GM12878 (cell line): ENCODE measurements around the gene MICAL3. TPM values are rescaled to one million over a fixed set of nuclear protein-coding genes. Genes with fewer than 3 reads are reported as not detected.

Experiments
- ATAC-seq: fragments of 200-7000 bp; cut with Tn5 transposase; 3 replicates; pipeline ENCODE4 v1.9.1; 2020; ENCODE audit warnings: mild to moderate bottlenecking, moderate library complexity
- BruUV-seq: library from RNA; stranded (reverse); fragments of 400-500 nt; replicated peaks from 2 replicates; lab custom pipeline; 2021; lab: Mats Ljungman, UMichigan
- CTCF ChIA-PET: fragments of 300-600 bp; sonication (Branson Sonifier 250); formaldehyde crosslinking; extraction: SDS; loops from one replicate; lab custom pipeline; 2021; ENCODE audit warnings: inconsistent platforms; lab: Yijun Ruan, JAX
- POLR2A ChIA-PET: fragments of 350-600 bp; formaldehyde crosslinking; extraction: SDS; loops from one replicate; lab custom pipeline; 2021; ENCODE audit warnings: inconsistent platforms; lab: Charles Lee
- RAD21 ChIA-PET: fragments of 300-600 bp; sonication (Branson Sonifier 250); formaldehyde crosslinking; loops from one replicate; lab custom pipeline; 2023; ENCODE audit warnings: antibody characterized with exemption; ENCODE audit not compliant: unreplicated experiment; lab: Charles Lee
- SMC1A ChIA-PET: fragments of 300-600 bp; sonication (Branson Sonifier 250); formaldehyde crosslinking; loops from one replicate; lab custom pipeline; 2023; ENCODE audit not compliant: unreplicated experiment, uncharacterized antibody; lab: Charles Lee
- DNase-seq: peaks from one replicate; pipeline ENCODE4 v3.0.0-alpha.2; 2011; ENCODE audit warnings: low read depth, low spot score
- FAIRE-seq: peaks from 3 replicates; lab custom pipeline; 2011; peaks lifted over from hg19 to GRCh38; lab: Jason Lieb, UNC
- H2AFZ ChIP-seq: 2 replicates; pipeline ENCODE4 v1.6.0; 2011; ENCODE audit warnings: low read depth, low read length, control low read depth; ENCODE audit not compliant: control insufficient read depth
- H3K27ac ChIP-seq: 2 replicates; pipeline ENCODE4 v1.5.1; 2011; ENCODE audit warnings: control low read depth; ENCODE audit not compliant: control insufficient read depth, insufficient read depth
- H3K27me3 ChIP-seq, 2 experiments: replicated peaks in 1 of 2; 2 replicates each; pipeline versions ENCODE4 v1.6.0 to v1.6.1; 2011; ENCODE audit warnings: low read length in 1 of 2; ENCODE audit not compliant: control insufficient read depth in 2 of 2, insufficient read depth in 2 of 2
- H3K36me3 ChIP-seq, 2 experiments: 2 replicates each; pipeline ENCODE4 v1.5.1; 2011; ENCODE audit warnings: low read length in 1 of 2; ENCODE audit not compliant: control insufficient read depth in 2 of 2, insufficient read depth in 2 of 2
- H3K4me1 ChIP-seq: 2 replicates; pipeline ENCODE4 v1.6.1; 2011; ENCODE audit warnings: mild to moderate bottlenecking, low read length, moderate library complexity, mixed read lengths; ENCODE audit not compliant: control insufficient read depth, insufficient read depth
- H3K4me2 ChIP-seq: 2 replicates; pipeline ENCODE4 v1.6.0; 2011; ENCODE audit warnings: control low read depth; ENCODE audit not compliant: control insufficient read depth, insufficient read depth
- H3K4me3 ChIP-seq: fragments of 200-600 bp; sonication (generic); 2 replicates; pipeline ENCODE4 v1.5.1; 2016
- H3K79me2 ChIP-seq: 2 replicates; pipeline ENCODE4 v1.6.0; 2011; ENCODE audit warnings: low read length; ENCODE audit not compliant: control insufficient read depth, insufficient read depth
- H3K9ac ChIP-seq: 2 replicates; pipeline ENCODE4 v1.8.0; 2011; ENCODE audit warnings: low read length, control low read depth, mixed read lengths; ENCODE audit not compliant: control insufficient read depth, insufficient read depth
- H3K9me3 ChIP-seq: replicated peaks from 3 replicates; pipeline ENCODE4 v1.5.1; 2011; ENCODE audit warnings: mild to moderate bottlenecking, low read length; ENCODE audit not compliant: control insufficient read depth, insufficient read depth
- H4K20me1 ChIP-seq: 2 replicates; pipeline ENCODE4 v1.6.0; 2011; ENCODE audit not compliant: control insufficient read depth, insufficient read depth
- CHD4 ChIP-seq: fragments of 200-600 bp; sonication (generic); IDR thresholded peaks from 2 replicates; pipeline ENCODE4 v1.6.1; 2016; ENCODE audit warnings: mild to moderate bottlenecking
- EGR1 ChIP-seq, 2 experiments: IDR thresholded peaks; 1 replicate in 1 of 2; 2 replicates in 1 of 2; pipeline ENCODE4 v1.6.1; 2011 to 2012; ENCODE audit warnings: low read depth in 2 of 2, low read length in 2 of 2, borderline replicate concordance in 1 of 2, mild to moderate bottlenecking in 1 of 2, moderate library complexity in 1 of 2
- FOXM1 ChIP-seq: IDR thresholded peaks from 2 replicates; pipeline ENCODE4 v1.6.1; 2012; ENCODE audit warnings: low read depth, mild to moderate bottlenecking, inconsistent platforms, low read length, moderate library complexity
- NR2C2 ChIP-seq: IDR thresholded peaks from 2 replicates; pipeline ENCODE4 v1.6.1; 2011; ENCODE audit warnings: borderline replicate concordance, low read depth; ENCODE audit not compliant: control insufficient read depth, insufficient read length
- SMAD5 ChIP-seq: IDR thresholded peaks from 2 replicates; pipeline ENCODE4 v1.6.1; 2016; ENCODE audit warnings: antibody characterized with exemption, low read depth
- ZNF207 ChIP-seq: fragments of 450-650 bp; IDR thresholded peaks from 2 replicates; pipeline ENCODE4 v1.6.1; 2014; ENCODE audit warnings: antibody characterized with exemption, mild to moderate bottlenecking, borderline replicate concordance
- ZNF622 ChIP-seq: fragments of 450-650 bp; IDR thresholded peaks from 2 replicates; pipeline ENCODE4 v1.6.1; 2017; ENCODE audit warnings: mild to moderate bottlenecking, inconsistent platforms
- WGBS: methylation state at CpG from one replicate; pipeline ENCODE4 v1.1.6; 2016; ENCODE audit warnings: low lambda C conversion rate; ENCODE audit not compliant: insufficient replicate concordance, insufficient coverage; ENCODE audit errors: missing lambda C conversion rate; 5-methylcytosine and 5-hydroxymethylcytosine counted together
- in situ Hi-C: fragments of 300-500 bp; cut with MboI; formaldehyde crosslinking; loops from 9 replicates; pipeline ENCODE4 v1.14.3; 2018; ENCODE audit warnings: mixed read lengths
- intact Hi-C: fragments of 100-400 bp; cut with micrococcal nuclease; formaldehyde crosslinking; loops from one replicate; pipeline ENCODE4 v1.14.2; 2022; ENCODE audit not compliant: unreplicated experiment
- polyA plus RNA-seq, 11 experiments: library from polyadenylated mRNA; depleted of rRNA in 4 of 11; unstranded in 6 of 11; stranded (reverse) in 5 of 11; fragments of >200 nt; fragmentation: Nextera tagmentation in 4 of 11; fragmentation: Illumina TruSeq in 1 of 11; extraction: Ambion mirVana in 4 of 11; extraction: Trizol in 1 of 11; gene quantifications; 1 replicate in 1 of 11; 2 replicates in 10 of 11; pipeline versions ENCODE4 v1.2.1 to v1.2.3, GENCODE V29; 2011 to 2016; ENCODE audit warnings: inconsistent platforms in 2 of 11, missing spikeins in 2 of 11, low read depth in 1 of 11
- total RNA-seq, 4 experiments: library from RNA; depleted of rRNA in 3 of 4; stranded (reverse); fragments of >200 nt in 3 of 4; fragmentation: Illumina TruSeq in 1 of 4; extraction: Trizol in 1 of 4; gene quantifications; 2 replicates each; pipeline versions ENCODE4 v1.2.1 to v1.2.3, GENCODE V29; 2013 to 2021

MICAL3 gene
- total and polyA plus RNA-seq, 10 of the 15 experiments (the other 5 are each of a cell fraction or from before 2014, with no cell fraction given), result 2.6 to 92.2 (median 24.0) TPM

DNA sequence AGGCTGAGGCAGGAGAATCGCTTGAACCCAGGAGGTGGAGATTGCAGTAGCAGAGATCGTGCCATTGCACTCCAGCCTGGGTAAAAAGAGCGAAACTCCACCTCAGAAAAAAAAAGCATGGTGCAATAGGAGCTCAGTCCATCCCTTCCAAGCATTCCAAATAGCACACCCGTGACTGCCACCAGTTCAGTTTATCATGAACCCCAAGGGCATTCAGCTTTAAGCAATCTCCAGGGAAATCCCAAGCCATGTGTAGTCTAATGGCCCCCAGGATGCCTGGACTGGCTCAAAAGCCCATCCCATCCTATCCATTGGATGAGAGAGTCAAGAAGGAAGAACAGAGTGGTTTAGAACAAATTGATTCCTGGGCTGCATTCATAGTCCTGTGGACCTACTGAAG, 16.2 kb downstream of the MICAL3 start (continued):
- TF ChIP-seq ZNF207 (no peak), SMAD5 (no peak), FOXM1 (no peak), EGR1 (IDR thresholded peaks at IDR 0.05; ENCODE audit: borderline replicate concordance in 1 of 2, low read depth in 2 of 2, low read length in 2 of 2) (no peak), ZNF622 (no peak)

DNA sequence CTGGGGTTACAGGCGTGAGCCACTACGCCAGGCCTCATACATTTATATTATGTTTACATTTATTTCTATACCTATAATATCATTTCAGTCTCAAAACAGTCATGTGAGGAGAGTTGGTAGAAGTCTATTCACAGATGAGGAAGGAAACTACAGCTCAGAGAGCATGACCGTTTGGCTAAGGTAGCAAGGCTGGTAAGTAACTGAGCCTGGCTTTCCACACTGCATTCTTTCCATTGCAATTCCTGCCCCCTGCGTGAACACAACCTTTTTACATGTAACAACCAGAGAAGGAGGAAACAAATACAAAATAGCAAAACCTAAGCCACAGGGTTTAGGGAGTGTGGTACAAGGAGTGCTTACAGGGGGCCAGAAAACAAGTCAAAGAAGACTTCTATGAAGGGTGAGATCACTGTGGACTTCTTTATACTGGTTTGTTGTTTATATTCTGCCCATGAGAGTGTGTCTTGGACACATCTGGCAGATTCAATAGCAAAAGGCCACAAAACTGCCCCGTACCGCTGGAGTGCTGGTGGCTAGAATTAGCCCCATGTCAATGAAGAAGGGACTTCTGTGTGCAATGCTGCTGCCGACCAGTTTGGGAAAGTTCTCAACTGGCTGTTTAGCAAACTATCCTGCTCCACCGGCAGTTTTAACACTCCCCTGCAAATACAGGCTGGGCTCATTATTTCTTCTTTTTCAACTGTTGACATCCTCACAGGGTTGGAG, 19.0 kb downstream of the MICAL3 start:
- WGBS, result 32% methylated on average over 8 of the region's 8 CpGs
- Histone ChIP-seq H3K9ac (no peak overlapping the region), H3K4me3 (no peak overlapping the region), H3K9me3 (no peaks in the 10 kb centered on the region), H2AFZ (peak overlapping the region; percentile 8; the same call in 1 of the 2 replicates), H3K79me2 (peaks cover 14% of the 10 kb centered on the region), H3K4me1 (peaks cover 18% of the 10 kb centered on the region), H3K4me2 (peak overlapping the region; percentile 17; the same call in 1 of the 2 replicates), H3K36me3 (no peaks in the 10 kb centered on the region), H4K20me1 (no peaks in the 10 kb centered on the region), H3K27me3 (no peaks in the 10 kb centered on the region), H3K27ac (no peak overlapping the region; the same call in 1 of the 2 replicates)
- BruUV-seq, result no TSS peak
- ChIA-PET SMC1A (interaction anchor here (0.9 to 7.6 kb wide), 4 partner anchors 24 to 74 kb away, joined by 3 to 59 read pairs (median 4); partner anchors contain the start of gene PEX26), POLR2A (interaction anchor here (0.7 kb wide), 1 partner anchor 318 kb away, joined by 3 read pairs; no protein-coding TSS in a partner anchor), CTCF (interaction anchor here (0.9 to 3.2 kb wide), 2 partner anchors 70 to 72 kb away, joined by 3 to 18 read pairs; partner anchors contain the start of gene PEX26), RAD21 (interaction anchor here (1.1 to 1.7 kb wide), 4 partner anchors 18 to 226 kb away, joined by 3 to 6 read pairs (median 4); partner anchors contain the start of gene PEX26)
- intact Hi-C loops, result no loop called here
- ATAC-seq (no peak), FAIRE-seq (no peak), DNase-seq (no peak)
- in situ Hi-C loops, result no loop called here
- TF ChIP-seq NR2C2 (no peak), CHD4 (no peak)
